DMS53 treated with DMSO at 0.1 percent for 48 hours (cell line): ENCODE measurements around the gene PCDHA4.
A peak's percentile ranks its signal among the peaks of the same experiment; 100 is the strongest.
"Not testable (repeated sequence)": the region's sequence is repeated elsewhere in the genome, so short reads cannot be mapped to it uniquely, and the experiment has no call there.

Experiments
- DNase-seq: peaks from one replicate; lab custom pipeline; 2025; ENCODE audit not compliant: unreplicated experiment; lab: John Stamatoyannopoulos, UW

The PCDHA4 gene

DNA sequence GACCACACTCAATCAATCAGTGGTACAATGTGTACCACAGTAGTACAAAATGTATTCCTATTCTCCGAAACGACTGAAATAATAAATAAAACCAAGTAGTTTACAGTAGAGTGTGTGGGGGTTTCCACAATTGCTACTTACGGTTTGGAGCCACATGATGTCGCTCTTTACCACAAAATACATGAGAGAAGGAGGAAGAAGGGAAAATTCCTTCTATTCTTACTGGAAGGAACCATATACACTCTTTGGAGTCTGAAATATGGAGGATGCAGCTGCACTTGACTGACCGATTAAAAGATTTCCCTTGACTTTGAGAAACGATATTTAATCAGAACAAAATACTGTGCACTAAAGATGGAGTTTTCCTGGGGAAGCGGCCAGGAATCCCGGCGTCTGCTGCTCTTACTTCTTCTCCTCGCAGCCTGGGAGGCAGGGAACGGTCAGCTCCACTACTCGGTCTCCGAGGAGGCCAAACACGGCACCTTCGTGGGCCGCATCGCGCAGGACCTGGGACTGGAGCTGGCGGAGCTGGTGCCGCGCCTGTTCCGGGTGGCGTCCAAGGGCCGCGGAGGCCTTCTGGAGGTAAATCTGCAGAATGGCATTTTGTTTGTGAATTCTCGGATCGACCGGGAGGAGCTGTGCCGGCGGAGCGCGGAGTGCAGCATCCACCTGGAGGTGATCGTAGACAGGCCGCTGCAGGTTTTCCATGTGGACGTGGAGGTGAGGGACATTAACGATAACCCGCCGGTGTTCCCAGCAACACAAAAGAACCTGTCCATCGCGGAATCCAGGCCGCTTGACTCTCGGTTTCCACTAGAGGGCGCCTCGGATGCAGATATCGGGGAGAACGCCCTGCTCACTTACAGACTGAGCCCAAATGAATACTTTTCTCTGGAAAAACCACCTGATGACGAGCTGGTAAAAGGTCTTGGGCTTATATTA is at the start of gene PCDHA4:
PCDHA4 (plus strand) TSS at position 235 of the 942 bp plus-strand sequence.
- peak; percentile 77 for DNase-seq

DNA sequence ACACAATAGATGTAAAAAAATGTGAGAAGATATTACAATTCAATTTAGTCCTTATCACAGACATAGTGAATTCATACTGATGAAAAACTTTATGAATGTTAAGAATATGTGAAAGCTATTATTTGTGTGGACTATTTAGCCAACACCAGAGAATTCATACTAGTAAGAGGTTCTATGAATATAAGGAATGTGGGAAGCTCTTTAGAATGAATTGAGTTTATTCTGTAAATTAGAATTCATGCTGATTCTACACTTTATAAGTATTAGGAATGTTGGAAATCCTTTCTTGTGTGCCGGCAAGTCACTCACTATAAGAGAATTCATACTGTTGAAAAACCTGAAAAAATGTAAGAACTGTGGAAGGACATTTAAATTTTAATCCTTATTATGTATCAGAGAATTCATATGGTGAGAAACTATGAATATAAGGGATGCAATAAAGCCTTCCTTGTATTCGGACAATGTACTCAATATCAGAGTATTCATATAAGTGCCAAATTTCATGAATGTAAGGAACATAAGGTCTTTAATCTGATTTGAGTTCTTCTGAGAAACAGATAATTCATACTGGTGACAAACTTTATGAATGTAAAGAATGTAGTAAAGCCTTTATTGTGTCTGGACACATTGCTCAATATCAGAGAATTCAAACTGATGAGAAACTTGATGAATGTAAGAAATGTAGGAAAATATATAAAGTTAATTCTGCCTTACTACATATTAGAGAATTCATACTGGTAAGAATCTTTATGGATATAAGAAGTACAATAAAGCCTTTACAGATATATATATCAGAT is 42.5 kb upstream of the PCDHA4 start:
- no peak for DNase-seq

DNA sequence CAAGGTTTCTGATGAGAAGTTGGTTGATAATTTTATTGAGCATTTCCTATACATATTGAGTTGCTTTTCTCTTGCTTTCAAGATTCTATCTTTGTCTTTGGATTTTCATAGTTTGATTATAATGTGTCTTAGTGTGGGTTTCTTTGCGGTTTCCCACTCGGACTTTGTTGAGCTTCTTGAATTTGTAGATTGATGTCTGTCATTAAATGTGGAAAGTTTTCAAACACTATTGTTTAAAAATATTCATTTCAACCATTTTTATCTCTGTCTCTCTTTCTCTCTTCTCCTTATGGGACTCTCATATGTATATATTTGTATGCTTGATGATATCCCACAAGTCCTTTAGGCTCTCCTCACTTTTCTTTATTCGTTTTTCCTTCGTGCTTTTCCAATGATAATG is 39.4 kb upstream of the PCDHA4 start:
- no peak for DNase-seq

DNA sequence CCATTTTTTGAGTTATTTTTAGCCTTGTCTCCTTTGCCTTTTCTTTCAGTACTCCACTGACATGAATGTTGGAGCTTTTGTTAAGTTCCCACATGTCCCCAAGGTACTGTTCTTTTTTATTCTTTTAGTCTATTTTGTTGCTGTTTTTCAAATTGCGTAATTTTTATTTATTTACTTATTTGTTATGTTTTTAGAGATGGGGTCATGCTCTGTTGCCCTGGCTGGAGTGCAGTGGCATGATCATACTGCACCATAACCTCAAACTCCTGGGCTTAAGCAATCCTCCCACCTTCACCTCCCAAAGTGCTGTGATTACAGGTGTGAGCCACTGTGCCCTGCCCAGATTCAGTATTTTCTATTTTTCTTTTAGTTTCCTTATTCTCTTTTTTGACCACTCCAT is 26.4 kb upstream of the PCDHA4 start:
- no peak for DNase-seq

DNA sequence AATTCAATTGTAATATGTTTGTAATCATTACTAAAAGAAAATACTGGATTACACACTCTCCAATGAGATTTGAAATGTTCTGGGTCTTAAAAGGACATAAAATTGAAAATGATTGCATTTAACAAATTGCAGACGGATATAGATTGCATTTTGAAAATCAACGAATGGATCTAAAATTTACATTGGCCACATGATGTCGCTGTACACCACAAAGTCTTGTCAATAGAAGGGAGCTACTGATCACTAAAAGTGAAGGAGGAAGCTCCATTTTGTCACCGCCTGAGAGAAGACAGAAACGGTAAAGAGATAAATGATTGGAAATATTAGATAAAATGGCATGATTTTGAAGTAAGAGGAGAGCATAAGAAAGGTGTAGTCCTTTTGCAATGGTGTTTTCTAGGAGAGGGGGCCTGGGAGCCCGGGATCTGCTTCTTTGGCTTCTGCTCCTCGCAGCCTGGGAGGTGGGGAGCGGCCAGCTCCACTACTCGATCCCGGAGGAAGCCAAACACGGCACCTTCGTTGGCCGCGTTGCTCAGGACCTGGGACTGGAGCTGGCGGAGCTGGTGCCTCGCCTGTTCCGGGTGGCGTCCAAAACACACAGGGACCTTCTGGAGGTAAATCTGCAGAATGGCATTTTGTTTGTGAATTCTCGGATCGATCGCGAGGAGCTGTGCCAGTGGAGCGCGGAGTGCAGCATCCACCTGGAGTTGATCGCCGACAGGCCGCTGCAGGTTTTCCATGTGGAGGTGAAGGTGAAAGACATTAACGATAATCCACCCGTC is 20.8 kb upstream of the PCDHA4 start, which contains the start of gene PCDHA1:
PCDHA1 (plus strand) TSS at position 236 of the 782 bp plus-strand sequence.
- peak; percentile 89 for DNase-seq

DNA sequence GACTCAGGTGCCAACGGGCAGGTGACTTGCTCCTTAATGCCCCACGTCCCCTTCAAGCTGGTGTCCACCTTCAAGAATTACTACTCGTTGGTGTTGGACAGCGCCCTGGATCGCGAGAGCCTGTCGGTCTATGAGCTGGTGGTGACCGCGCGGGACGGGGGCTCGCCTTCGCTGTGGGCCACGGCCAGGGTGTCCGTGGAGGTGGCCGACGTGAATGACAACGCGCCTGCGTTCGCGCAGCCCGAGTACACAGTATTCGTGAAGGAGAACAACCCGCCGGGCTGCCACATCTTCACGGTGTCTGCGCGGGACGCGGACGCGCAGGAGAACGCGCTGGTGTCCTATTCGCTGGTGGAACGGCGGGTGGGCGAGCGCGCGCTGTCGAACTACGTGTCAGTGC is 19.4 kb upstream of the PCDHA4 start:
- not testable (repeated sequence) for DNase-seq

DNA sequence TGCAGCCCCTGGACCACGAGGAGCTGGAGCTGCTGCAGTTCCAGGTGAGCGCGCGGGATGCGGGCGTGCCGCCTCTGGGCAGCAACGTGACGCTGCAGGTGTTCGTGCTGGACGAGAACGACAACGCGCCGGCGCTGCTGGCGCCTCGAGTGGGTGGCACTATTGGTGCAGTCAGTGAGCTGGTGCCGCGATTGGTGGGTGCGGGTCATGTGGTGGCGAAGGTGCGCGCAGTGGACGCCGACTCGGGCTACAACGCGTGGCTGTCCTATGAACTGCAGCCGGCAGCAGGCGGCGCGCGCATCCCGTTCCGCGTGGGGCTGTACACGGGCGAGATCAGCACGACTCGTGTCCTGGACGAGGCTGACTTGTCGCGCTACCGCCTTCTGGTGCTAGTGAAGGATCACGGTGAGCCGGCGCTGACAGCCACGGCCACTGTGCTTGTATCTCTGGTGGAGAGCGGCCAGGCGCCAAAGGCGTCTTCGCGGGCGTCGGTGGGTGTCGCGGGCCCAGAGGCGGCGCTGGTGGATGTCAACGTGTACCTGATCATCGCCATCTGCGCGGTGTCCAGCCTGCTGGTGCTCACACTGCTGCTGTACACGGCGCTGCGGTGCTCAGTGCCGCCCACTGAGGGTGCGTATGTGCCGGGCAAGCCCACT is 18.9 kb upstream of the PCDHA4 start:
- not testable (repeated sequence) for DNase-seq

DNA sequence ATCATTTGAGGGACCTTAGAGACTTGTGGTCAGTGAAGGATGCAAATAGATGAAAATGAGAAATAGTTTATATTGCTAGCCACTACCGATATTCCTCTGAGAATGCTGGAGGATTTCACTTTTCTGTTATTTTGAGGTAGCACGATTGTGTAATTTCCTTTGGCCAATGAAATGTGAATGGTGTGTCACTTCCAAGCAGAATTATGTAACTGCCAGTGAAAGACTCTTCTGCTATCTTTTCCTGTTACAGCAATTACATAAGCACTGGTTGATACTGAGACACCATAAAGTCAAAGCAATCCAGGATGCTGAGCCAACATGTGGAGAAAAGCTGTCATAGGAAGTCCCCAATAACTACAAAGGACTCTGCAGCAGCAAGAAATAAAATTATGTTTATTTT is 15.8 kb upstream of the PCDHA4 start:
- no peak for DNase-seq

DNA sequence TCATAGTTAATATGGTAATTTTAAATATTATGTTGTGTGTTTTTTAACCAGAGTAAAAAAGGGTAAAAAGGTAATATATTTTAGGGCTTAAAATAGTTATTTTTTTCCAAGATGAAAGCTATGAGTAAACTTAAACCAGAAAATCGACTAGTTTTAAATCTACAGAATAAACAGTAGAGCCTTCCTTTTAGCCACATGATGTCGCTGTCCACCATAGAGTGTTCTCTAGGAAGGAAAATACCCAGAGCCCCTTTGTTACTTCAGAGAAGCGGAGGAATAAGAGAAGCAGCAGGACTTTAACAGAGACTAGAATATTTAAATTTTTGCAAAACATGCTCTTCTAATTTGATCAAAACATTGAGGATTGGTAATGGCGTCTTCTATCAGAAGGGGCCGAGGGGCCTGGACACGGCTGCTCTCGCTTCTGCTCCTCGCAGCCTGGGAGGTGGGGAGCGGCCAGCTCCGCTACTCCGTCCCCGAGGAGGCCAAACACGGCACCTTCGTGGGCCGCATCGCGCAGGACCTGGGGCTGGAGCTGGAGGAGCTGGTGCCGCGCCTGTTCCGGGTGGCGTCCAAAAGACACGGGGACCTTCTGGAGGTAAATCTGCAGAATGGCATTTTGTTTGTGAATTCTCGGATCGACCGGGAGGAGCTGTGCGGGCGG is 12.1 kb upstream of the PCDHA4 start, which contains the start of gene PCDHA2:
PCDHA2 (plus strand) TSS at position 258 of the 664 bp plus-strand sequence.
- DNase-seq = peak; percentile 91

DNA sequence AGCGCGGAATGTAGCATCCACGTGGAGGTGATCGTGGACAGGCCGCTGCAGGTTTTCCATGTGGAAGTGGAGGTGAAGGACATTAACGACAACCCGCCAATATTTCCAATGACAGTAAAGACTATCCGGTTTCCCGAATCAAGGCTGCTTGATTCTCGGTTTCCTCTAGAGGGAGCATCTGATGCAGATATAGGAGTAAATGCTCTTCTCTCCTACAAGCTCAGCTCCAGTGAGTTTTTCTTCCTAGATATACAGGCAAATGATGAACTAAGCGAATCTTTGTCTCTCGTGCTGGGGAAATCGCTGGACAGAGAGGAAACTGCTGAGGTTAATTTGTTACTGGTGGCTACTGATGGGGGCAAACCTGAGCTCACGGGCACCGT is 11.6 kb upstream of the PCDHA4 start:
- peak; percentile 82 for DNase-seq

DNA sequence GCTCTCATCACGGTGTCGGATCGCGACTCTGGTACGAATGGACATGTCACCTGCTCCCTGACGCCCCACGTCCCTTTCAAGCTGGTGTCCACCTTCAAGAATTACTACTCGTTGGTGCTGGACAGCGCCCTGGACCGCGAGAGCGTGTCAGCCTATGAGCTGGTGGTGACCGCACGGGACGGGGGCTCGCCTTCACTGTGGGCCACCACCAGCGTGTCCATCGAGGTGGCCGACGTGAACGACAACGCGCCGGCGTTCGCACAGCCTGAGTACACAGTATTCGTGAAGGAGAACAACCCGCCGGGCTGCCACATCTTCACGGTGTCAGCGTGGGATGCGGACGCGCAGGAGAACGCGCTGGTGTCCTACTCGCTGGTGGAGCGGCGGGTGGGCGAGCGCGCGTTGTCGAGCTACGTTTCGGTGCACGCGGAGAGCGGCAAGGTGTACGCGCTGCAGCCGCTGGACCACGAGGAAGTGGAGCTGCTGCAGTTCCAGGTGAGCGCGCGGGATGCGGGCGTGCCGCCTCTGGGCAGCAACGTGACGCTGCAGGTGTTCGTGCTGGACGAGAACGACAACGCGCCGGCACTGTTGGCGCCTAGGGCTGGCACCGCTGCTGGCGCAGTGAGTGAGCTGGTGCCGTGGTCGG is 10.7 kb upstream of the PCDHA4 start:
- DNase-seq = not testable (repeated sequence)

DNA sequence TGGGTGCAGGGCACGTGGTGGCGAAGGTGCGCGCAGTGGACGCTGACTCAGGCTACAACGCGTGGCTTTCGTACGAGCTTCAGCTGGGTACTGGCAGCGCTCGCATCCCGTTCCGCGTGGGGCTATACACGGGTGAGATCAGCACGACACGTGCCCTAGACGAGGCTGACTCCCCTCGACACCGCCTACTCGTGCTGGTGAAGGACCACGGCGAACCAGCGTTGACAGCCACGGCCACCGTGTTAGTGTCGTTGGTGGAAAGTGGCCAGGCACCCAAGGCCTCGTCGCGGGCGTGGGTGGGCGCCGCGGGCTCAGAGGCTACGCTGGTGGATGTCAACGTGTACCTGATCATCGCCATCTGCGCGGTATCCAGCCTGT is 10.2 kb upstream of the PCDHA4 start:
- no peak for DNase-seq

DNA sequence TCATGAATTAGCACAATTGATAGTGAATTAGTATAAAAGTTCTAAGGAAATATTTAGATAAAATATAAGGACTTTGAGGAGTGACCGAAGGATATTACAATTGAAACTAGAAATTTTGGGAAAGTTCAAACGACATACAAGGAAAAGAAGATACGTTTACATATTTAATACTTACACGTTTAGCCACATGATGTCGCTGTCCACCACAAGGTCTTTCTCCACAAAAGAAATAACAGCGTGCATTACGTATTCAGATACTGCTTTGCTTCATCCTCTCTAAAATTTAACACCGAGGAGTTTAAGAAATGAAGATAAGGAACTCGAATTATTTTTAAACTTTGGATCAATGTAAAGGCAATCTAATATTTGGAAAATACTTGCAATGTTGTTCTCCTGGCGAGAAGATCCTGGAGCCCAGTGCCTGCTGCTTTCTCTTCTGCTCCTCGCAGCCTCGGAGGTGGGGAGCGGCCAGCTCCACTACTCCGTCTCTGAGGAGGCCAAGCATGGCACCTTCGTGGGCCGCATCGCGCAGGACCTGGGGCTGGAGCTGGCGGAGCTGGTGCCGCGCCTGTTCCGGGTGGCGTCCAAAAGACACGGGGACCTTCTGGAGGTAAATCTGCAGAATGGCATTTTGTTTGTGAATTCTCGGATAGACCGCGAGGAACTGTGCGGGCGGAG is 5.9 kb upstream of the PCDHA4 start, which contains the start of gene PCDHA3:
PCDHA3 (plus strand) TSS at position 242 of the 678 bp plus-strand sequence.
- DNase-seq = peak; percentile 88

DNA sequence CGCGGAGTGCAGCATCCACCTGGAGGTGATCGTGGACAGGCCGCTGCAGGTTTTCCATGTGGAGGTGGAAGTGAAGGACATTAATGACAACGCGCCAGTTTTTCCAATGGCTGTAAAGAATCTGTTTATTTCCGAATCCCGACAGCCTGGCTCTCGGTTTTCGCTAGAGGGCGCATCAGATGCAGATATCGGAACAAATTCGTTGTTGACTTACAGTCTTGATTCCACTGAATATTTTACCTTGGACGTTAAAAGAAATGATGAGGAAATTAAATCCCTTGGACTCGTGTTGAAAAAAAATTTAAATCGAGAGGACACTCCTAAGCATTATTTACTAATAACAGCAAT is 5.4 kb upstream of the PCDHA4 start:
- DNase-seq = peak; percentile 79

DNA sequence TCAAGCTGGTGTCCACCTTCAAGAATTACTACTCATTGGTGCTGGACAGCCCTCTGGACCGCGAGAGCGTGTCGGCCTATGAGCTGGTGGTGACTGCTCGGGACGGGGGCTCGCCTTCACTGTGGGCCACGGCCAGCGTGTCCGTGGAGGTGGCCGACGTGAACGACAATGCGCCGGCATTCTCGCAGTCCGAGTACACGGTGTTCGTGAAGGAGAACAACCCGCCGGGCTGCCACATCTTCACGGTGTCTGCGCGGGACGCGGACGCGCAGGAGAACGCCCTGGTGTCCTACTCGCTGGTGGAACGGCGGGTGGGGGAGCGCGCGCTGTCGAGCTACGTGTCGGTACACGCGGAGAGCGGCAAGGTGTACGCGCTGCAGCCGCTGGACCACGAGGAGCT is 4.5 kb upstream of the PCDHA4 start:
- not testable (repeated sequence) for DNase-seq

DNA sequence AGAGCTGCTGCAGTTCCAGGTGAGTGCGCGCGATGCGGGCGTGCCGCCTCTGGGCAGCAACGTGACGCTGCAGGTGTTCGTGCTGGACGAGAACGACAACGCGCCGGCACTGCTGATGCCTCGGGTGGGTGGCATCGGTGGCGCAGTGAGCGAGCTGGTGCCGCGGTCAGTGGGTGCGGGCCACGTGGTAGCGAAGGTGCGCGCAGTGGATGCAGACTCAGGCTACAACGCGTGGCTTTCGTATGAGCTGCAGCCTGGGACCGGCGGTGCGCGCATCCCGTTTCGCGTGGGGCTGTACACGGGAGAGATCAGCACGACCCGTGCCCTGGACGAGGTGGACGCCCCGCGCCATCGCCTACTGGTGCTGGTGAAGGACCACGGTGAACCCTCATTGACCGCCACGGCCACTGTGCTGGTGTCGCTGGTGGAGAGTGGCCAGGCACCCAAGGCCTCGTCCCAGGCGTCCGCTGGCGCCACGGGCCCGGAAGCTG is 4.0 kb upstream of the PCDHA4 start:
- no peak for DNase-seq

DNA sequence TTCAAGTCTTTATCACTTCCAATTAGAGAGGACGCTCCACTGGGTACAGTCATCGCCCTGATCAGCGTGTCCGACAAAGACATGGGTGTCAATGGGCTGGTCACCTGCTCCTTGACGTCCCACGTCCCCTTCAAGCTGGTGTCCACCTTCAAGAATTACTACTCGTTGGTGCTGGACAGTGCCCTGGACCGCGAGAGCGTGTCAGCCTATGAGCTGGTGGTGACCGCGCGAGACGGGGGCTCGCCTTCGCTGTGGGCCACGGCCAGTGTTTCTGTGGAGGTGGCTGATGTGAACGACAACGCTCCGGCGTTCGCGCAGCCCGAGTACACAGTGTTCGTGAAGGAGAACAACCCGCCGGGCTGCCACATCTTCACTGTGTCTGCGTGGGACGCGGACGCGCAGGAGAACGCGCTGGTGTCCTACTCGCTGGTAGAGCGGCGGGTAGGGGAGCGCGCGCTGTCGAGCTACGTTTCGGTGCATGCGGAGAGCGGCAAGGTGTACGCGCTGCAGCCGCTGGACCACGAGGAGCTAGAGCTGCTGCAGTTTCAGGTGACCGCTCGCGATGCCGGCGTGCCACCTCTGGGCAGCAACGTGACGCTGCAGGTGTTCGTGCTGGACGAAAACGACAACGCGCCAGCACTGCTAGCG is 1.5 kb downstream of the PCDHA4 start:
- DNase-seq = not testable (repeated sequence)

DNA sequence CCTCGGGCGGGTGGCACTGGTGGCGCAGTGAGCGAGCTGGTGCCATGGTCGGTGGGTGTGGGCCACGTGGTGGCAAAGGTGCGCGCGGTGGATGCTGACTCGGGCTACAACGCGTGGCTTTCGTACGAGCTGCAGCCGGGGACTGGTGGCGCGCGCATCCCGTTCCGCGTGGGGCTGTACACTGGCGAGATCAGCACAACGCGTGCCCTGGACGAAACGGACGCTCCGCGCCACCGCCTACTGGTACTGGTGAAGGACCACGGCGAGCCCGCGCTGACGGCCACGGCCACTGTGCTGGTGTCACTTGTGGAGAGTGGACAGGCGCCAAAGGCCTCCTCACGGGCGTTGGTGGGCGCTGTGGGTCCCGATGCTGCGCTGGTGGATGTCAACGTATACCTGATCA is 2.0 kb downstream of the PCDHA4 start:
- no peak for DNase-seq
